CD4-positive, CD25-positive, alpha-beta regulatory T cell (primary cell): Measurements from ENCODE around the gene ALKBH1. TPM values are rescaled to one million over a fixed set of nuclear protein-coding genes. Genes with fewer than 3 reads are reported as not detected.

Source experiments
- ATAC-seq, 2 donors: fragments of 150-1000 bp; cut with Tn5 transposase; one replicate each; pipeline ENCODE4 v1.10.0; 2021; ENCODE audit warnings: low read depth in 2 of 2, moderate number of reproducible peaks in 2 of 2, moderate library complexity in 1 of 2
- DNase-seq, 3 donors: peaks; one replicate each; pipeline versions ENCODE4 v3.0.0 to v3.0.0-alpha.2; 2012 to 2022; ENCODE audit warnings: mixed read lengths in 1 of 3
- H3K27ac ChIP-seq: one replicate; pipeline ENCODE4 v1.7.0; 2013; ENCODE audit warnings: mild to moderate bottlenecking, low read length; ENCODE audit not compliant: insufficient read depth, poor library complexity, severe bottlenecking
- H3K27me3 ChIP-seq: one replicate; pipeline ENCODE4 v1.7.0; 2013; ENCODE audit warnings: low read length; ENCODE audit not compliant: control insufficient read depth, insufficient read depth
- H3K36me3 ChIP-seq: one replicate; pipeline ENCODE4 v1.7.0; 2013; ENCODE audit warnings: mild to moderate bottlenecking, low read length, moderate library complexity; ENCODE audit not compliant: control insufficient read depth, insufficient read depth
- H3K4me1 ChIP-seq: 2 replicates; pipeline ENCODE4 v1.7.0; 2013; ENCODE audit warnings: mild to moderate bottlenecking, low read length; ENCODE audit not compliant: insufficient read depth, control insufficient read depth, poor library complexity, severe bottlenecking
- H3K4me3 ChIP-seq: one replicate; pipeline ENCODE4 v1.7.0; 2013; ENCODE audit warnings: low read depth, mild to moderate bottlenecking, low read length, moderate library complexity
- H3K9me3 ChIP-seq, 2 experiments: 1 replicate in 1 of 2; 2 replicates in 1 of 2; pipeline ENCODE4 v1.7.0; 2013; ENCODE audit warnings: low read length in 2 of 2, mild to moderate bottlenecking in 1 of 2, moderate library complexity in 1 of 2; ENCODE audit not compliant: control insufficient read depth in 2 of 2
- H3K27ac Mint-ChIP-seq, 3 donors: one replicate each; pipeline ENCODE4 v1.8.0; 2020 to 2022; ENCODE audit warnings: mild to moderate bottlenecking in 3 of 3, mixed read lengths in 3 of 3, moderate library complexity in 2 of 3
- H3K27me3 Mint-ChIP-seq: one replicate; pipeline ENCODE4 v1.8.0; 2022; ENCODE audit warnings: mild to moderate bottlenecking, mixed read lengths
- H3K36me3 Mint-ChIP-seq: one replicate; pipeline ENCODE4 v1.8.0; 2020; ENCODE audit warnings: mixed read lengths
- H3K4me1 Mint-ChIP-seq, 4 donors: one replicate each; pipeline ENCODE4 v1.8.0; 2020 to 2022; ENCODE audit warnings: mixed read lengths in 4 of 4, mild to moderate bottlenecking in 1 of 4
- H3K4me3 Mint-ChIP-seq, 4 donors: one replicate each; pipeline ENCODE4 v1.8.0; 2020 to 2022; ENCODE audit warnings: mild to moderate bottlenecking in 4 of 4, mixed read lengths in 4 of 4, moderate library complexity in 3 of 4
- H3K9me3 Mint-ChIP-seq, 7 donors: one replicate each; pipeline ENCODE4 v1.8.0; 2020 to 2022; ENCODE audit warnings: mixed read lengths in 7 of 7, mild to moderate bottlenecking in 3 of 7, moderate library complexity in 2 of 7
- polyA plus RNA-seq, 4 donors: library from polyadenylated mRNA; unstranded; fragments of 300-500 nt; fragmentation: Illumina TruSeq; gene quantifications; one replicate each; pipeline ENCODE4 v1.2.3, GENCODE V29; 2021
- total RNA-seq: library from RNA; stranded (reverse); gene quantifications from one replicate; pipeline ENCODE4 v1.2.3, GENCODE V29; 2022

Gene ALKBH1
- total and polyA plus RNA-seq, 5 donors from 2014 or later: 7.2 to 10.1 (median 9.2) TPM

GRCh38 chr14:77738559-77739250 is 30.9 kb upstream of the ALKBH1 start:
- peak in 1 of 3 donors; percentile 39 for DNase-seq
- H3K36me3 Mint-ChIP-seq: peaks cover 48% of the 10 kb centered on the region
- Histone ChIP-seq H3K9me3 (no peaks in the 10 kb centered on the region), H3K4me3 (peak overlapping the region; percentile 28), H3K27ac (peak overlapping the region; percentile 49), H3K27me3 (no peaks in the 10 kb centered on the region), H3K36me3 (peaks cover 83% of the 10 kb centered on the region), H3K4me1 (peaks cover 9% of the 10 kb centered on the region)
- H3K4me1 Mint-ChIP-seq: peaks cover 8 to 31% (median 25%) of the 10 kb centered on the region in 4 donors
- peak; percentile 81 to 84 for ATAC-seq
- peak overlapping the region; percentile 38 to 85 (median 69) for H3K27ac Mint-ChIP-seq
- H3K9me3 Mint-ChIP-seq: no peaks in the 10 kb centered on the region
- H3K4me3 Mint-ChIP-seq: peak overlapping the region in 2 of 4 donors; percentile 28 to 36
- H3K27me3 Mint-ChIP-seq: no peaks in the 10 kb centered on the region

DNA sequence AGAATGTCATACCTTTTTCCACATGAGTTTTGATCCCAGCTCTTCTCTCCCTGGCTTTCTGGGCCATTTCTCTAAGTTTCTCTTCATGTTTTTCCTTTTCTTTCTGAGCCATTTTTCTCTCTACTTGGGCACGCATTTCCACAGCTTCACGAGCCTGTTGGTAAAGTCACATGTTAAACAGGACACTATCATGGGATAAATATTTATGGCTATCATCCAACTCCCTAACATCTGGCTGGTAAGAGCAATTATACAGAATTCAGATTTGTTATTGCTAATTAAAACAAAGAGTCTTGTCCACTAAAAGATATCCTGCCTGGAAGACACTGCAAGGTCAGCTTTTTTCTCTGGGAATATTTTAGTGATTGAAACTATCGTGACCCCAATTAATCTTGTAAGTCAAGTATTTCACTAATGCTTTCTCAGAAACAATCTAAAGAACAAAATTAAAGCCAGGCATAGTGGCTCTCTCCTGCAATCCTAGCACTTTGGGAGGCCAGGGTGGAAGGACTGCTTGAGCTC is 23.2 kb upstream of the ALKBH1 start:
- peaks cover 98% of the 10 kb centered on the region for H3K36me3 ChIP-seq
- Mint-ChIP-seq H3K36me3 (peaks cover 52% of the 10 kb centered on the region), H3K27ac (no peak overlapping the region), H3K9me3 (no peaks in the 10 kb centered on the region), H3K4me1 (peaks cover 5 to 11% (median 9%) of the 10 kb centered on the region in 4 donors), H3K27me3 (no peaks in the 10 kb centered on the region), H3K4me3 (no peak overlapping the region)
- H3K4me3 ChIP-seq: no peak overlapping the region
- H3K27ac ChIP-seq: peak overlapping the region; percentile 8
- DNase-seq (no peak), ATAC-seq (no peak)
- H3K9me3 ChIP-seq: no peaks in the 10 kb centered on the region
- H3K27me3 ChIP-seq: no peaks in the 10 kb centered on the region
- H3K4me1 ChIP-seq: no peaks in the 10 kb centered on the region

- Mint-ChIP-seq H3K9me3 (no peaks in the 10 kb centered on the region), H3K36me3 (peaks cover 43% of the 10 kb centered on the region), H3K4me1 (peaks cover 0 to 12% (median 3%) of the 10 kb centered on the region in 4 donors), H3K4me3 (no peak overlapping the region), H3K27ac (no peak overlapping the region), H3K27me3 (no peaks in the 10 kb centered on the region)
- Histone ChIP-seq H3K27ac (no peak overlapping the region), H3K4me3 (no peak overlapping the region), H3K36me3 (peaks cover 96% of the 10 kb centered on the region), H3K4me1 (no peaks in the 10 kb centered on the region), H3K27me3 (no peaks in the 10 kb centered on the region), H3K9me3 (no peaks in the 10 kb centered on the region)
- DNase-seq (no peak), ATAC-seq (no peak)
Measured at GRCh38 chr14:77722301-77722700, 14.5 kb upstream of the ALKBH1 start.

GRCh38 chr14:77721437-77721836 is 13.6 kb upstream of the ALKBH1 start:
- Mint-ChIP-seq H3K36me3 (peaks cover 44% of the 10 kb centered on the region), H3K4me1 (peaks cover 0 to 12% (median 3%) of the 10 kb centered on the region in 4 donors), H3K27ac (no peak overlapping the region), H3K9me3 (no peaks in the 10 kb centered on the region), H3K27me3 (no peaks in the 10 kb centered on the region), H3K4me3 (no peak overlapping the region)
- peaks cover 95% of the 10 kb centered on the region for H3K36me3 ChIP-seq
- H3K9me3 ChIP-seq: no peaks in the 10 kb centered on the region
- no peak for ATAC-seq
- no peaks in the 10 kb centered on the region for H3K27me3 ChIP-seq
- no peak overlapping the region for H3K27ac ChIP-seq
- no peak overlapping the region for H3K4me3 ChIP-seq
- H3K4me1 ChIP-seq: no peaks in the 10 kb centered on the region
- DNase-seq: no peak

DNA sequence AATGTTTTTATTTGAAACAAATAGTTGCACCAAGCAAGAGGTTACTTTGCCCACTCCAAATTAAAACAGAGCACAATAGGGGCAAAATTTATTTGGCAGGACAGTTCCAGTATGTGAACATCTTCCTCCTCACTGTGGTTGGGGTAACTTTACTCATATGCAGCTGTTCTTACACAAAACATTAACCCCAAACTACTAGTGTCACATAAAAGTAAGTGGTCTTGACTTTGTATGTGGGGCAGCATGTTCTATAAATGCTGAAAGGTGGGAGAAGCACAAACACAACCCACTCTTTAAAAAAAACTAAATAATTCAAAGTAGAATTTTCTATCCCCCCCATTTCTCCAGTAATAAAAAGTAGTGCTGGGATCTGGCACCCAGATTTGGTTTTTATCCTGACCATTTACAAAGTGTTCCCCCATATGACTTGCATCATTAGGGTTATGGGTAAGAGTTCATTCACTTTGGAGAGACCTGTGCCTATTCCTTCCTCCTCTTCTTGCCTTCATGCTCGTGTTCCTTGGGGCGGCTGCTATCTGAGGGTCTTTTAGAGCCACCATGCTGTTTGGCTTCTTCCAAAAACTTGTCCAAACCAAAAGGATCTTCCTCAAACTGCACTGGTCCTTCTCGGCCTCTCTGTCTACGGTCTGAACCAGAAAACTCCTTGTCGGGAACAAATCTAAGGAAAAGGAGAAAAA is 9.9 kb upstream of the ALKBH1 start:
- Mint-ChIP-seq H3K27ac (peak overlapping the region in 1 of 3 donors; percentile 67), H3K4me1 (peaks cover 0 to 15% (median 11%) of the 10 kb centered on the region in 4 donors), H3K36me3 (peaks cover 49% of the 10 kb centered on the region), H3K9me3 (no peaks in the 10 kb centered on the region), H3K4me3 (no peak overlapping the region), H3K27me3 (no peaks in the 10 kb centered on the region)
- Histone ChIP-seq H3K9me3 (no peaks in the 10 kb centered on the region), H3K27ac (no peak overlapping the region), H3K27me3 (no peaks in the 10 kb centered on the region), H3K36me3 (peaks cover 91% of the 10 kb centered on the region), H3K4me1 (no peaks in the 10 kb centered on the region), H3K4me3 (no peak overlapping the region)
- no peak for ATAC-seq
- DNase-seq: no peak

DNA sequence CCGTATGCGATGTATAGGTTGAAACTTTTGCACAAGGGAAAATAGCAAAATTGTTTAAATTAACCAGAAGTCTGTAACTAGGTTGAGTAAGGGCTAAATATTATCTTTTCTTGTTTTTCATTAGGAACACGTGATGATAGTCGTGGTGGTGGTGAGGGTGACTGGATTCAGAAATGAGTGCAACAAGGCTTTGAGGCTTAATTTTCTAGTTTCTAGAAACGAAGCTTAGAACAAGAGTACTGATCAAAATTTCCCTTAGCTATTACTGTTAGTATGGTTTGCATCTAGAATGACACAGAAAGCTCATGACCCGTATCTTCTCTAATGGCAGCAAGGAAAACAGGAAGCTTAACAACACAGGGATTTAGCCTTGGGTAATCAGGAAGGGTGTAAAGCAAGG is 7.1 kb upstream of the ALKBH1 start:
- ATAC-seq: no peak
- peaks cover 35% of the 10 kb centered on the region for H3K36me3 Mint-ChIP-seq

GRCh38 chr14:77710364-77710763 is 2.5 kb upstream of the ALKBH1 start:
- peaks cover 49% of the 10 kb centered on the region for H3K36me3 ChIP-seq

More for the DNA sequence above, 7.1 kb upstream of the ALKBH1 start:
- Mint-ChIP-seq H3K9me3 (no peaks in the 10 kb centered on the region), H3K4me1 (peaks cover 7 to 22% (median 16%) of the 10 kb centered on the region in 4 donors), H3K4me3 (no peak overlapping the region), H3K27ac (peak overlapping the region in 2 of 3 donors; percentile 6 to 12), H3K27me3 (no peaks in the 10 kb centered on the region)
- Histone ChIP-seq H3K36me3 (peaks cover 88% of the 10 kb centered on the region), H3K27me3 (no peaks in the 10 kb centered on the region), H3K4me1 (peaks cover 2% of the 10 kb centered on the region), H3K9me3 (no peaks in the 10 kb centered on the region), H3K4me3 (no peak overlapping the region), H3K27ac (no peak overlapping the region)
- DNase-seq: no peak

More at GRCh38 chr14:77710364-77710763, 2.5 kb upstream of the ALKBH1 start:
- Histone ChIP-seq H3K27ac (no peak overlapping the region), H3K4me3 (peak overlapping the region; percentile 9), H3K4me1 (peaks cover 36% of the 10 kb centered on the region), H3K9me3 (no peaks in the 10 kb centered on the region), H3K27me3 (no peaks in the 10 kb centered on the region)
- DNase-seq (no peak), ATAC-seq (no peak)
- Mint-ChIP-seq H3K9me3 (no peaks in the 10 kb centered on the region), H3K4me1 (peaks cover 34 to 63% (median 41%) of the 10 kb centered on the region in 4 donors), H3K27me3 (no peaks in the 10 kb centered on the region), H3K36me3 (peaks cover 18% of the 10 kb centered on the region), H3K4me3 (peak overlapping the region in 2 of 4 donors; percentile 4 to 93), H3K27ac (peak overlapping the region in 1 of 3 donors; percentile 3)
